ENCODE results near the gene PREX1.

PREX1 gene

GRCh38 chr20:48684501-48685041, 143.2 kb downstream of the PREX1 start:
- TF ChIP-seq, protein P1, sequence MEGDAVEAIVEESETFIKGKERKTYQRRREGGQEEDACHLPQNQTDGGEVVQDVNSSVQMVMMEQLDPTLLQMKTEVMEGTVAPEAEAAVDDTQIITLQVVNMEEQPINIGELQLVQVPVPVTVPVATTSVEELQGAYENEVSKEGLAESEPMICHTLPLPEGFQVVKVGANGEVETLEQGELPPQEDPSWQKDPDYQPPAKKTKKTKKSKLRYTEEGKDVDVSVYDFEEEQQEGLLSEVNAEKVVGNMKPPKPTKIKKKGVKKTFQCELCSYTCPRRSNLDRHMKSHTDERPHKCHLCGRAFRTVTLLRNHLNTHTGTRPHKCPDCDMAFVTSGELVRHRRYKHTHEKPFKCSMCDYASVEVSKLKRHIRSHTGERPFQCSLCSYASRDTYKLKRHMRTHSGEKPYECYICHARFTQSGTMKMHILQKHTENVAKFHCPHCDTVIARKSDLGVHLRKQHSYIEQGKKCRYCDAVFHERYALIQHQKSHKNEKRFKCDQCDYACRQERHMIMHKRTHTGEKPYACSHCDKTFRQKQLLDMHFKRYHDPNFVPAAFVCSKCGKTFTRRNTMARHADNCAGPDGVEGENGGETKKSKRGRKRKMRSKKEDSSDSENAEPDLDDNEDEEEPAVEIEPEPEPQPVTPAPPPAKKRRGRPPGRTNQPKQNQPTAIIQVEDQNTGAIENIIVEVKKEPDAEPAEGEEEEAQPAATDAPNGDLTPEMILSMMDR (IDR thresholded peaks at IDR 0.05; ENCODE audit: extremely low read depth, missing control alignments), result no peak
- no peak for DNase-seq (ENCODE audit: low spot score)

DNA sequence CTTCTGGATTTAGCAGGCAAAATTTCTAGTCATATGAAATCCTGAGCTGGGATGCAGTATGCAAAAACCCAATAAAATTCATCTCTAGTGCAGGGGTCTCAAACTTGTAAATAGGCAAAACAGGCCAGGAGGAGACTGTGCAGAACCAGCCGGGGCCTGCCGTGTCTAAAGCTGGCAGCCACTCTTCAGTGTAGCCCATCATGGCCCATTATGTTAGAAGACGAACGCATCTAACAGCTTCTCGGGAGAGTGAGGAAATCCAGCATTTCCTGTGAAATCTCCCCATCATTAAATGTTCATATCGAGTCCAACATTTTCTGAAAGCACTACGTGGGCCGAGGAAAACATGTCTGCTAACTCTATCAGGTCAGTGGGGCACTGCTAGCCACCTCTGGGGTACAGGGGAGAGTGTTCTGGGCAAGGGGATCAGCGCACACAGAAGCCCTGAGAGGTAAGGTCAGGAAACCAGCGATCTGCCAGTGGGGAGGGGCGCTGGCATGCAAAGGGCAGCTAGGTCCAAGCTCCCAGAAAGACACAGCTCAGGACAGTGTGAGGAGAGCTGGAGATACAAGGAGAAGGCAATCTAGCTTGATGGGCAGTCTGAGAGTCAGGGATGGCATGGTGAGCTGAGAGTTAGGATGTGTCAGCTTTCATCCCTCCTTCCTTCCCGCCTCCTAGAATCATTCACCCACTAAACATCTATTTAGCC, 144.2 kb downstream of the PREX1 start:
- TF ChIP-seq, protein P1 (IDR thresholded peaks at IDR 0.05; ENCODE audit: extremely low read depth, missing control alignments), result no peak
- DNase-seq (ENCODE audit: low spot score), result no peak

GRCh38 chr20:48682529-48683363, 145.1 kb downstream of the PREX1 start:
- TF ChIP-seq, protein P1 (IDR thresholded peaks at IDR 0.05; ENCODE audit: extremely low read depth, missing control alignments), result no peak
- DNase-seq (ENCODE audit: low spot score), result no peak

DNA sequence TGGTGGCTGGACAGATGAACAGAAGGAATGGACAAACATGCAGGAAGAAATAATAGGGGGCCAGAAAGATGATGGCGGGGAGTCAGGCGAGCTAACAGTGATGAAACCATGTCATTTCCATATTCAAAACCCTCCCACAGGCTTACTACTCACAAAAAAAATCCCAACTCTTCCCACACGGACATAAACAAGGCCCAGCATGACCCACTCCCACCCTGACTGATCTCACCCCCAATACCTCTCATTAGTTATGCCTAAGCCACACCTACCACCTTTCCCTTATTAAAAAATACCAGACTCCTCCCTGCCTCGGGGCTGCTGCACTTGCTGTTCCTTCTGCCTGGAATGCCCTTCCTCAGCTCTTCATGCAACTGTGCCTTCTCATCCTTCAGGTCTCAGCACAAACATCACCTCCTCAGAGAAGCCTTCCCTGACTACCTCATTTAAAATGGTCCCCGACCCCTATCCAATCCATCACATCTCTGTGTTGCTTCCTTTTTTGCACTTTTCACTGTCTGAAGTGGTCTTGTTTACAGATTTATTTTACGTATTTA, 145.8 kb downstream of the PREX1 start:
- DNase-seq (ENCODE audit: low spot score), result no peak

GRCh38 chr20:48681201-48681872, 146.5 kb downstream of the PREX1 start:
- DNase-seq (ENCODE audit: low spot score), result no peak
- TF ChIP-seq, protein P1 (IDR thresholded peaks at IDR 0.05; ENCODE audit: extremely low read depth, missing control alignments), result no peak

More for the DNA sequence above, 145.8 kb downstream of the PREX1 start:
- TF ChIP-seq, protein P1 (IDR thresholded peaks at IDR 0.05; ENCODE audit: extremely low read depth, missing control alignments), result no peak

DNA sequence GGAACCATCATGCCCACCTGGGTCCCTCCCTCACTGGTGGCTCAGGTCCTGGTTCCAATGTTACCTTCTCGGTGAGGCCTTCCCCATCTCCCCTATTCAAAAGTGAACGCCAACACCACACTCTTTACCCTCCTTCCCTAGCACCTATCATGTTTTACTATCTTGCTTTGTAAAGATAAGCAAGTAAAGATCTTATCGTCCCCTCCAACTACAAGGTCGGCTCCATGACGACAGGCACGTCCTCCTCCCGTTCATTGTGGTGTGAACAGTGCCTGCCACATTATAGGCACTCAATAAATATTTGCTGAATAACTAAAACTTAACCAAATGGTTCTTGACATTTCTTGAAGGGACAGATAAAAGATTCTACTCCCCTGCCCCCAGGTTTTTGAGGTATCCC, 147.1 kb downstream of the PREX1 start:
- TF ChIP-seq, protein P1 (IDR thresholded peaks at IDR 0.05; ENCODE audit: extremely low read depth, missing control alignments), result no peak

More for the DNA sequence above, 147.1 kb downstream of the PREX1 start:
- DNase-seq (ENCODE audit: low spot score), result no peak

Data from GM20000 (cell line).